ENCODE measurements around the gene USE1.

The USE1 gene

DNA sequence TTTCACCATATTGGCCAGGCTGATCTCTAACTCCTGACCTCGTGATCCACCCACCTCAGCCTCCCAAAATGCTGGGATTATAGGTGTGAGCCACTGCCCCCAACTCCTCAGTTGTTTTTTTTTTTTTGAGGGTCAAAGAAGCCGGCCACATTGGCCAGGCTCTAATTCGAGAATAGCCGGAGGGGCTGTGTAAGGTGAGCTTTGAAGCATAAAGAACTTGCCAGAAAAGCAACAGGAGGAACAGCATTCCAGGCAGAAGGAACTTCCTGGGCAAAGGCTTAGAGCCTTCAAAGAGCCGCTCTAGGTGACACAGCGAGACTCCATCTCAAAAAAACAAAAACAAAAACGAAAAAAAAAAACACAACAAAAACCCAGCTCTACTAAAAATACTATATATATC lies 50.9 kb downstream of the USE1 start:
- Histone ChIP-seq H3K9ac (peak overlapping the region in 8 of 11 experiments; percentile 35 to 62 (median 54); a peak in 13 of 22 replicates), H3K36me3 (peaks cover 12 to 26% (median 23%) of the 10 kb centered on the region in 11 experiments), H3K4me1 (peaks cover 34 to 48% (median 41%) of the 10 kb centered on the region in 10 experiments), H3K27ac (peak overlapping the region in 10 of 11 experiments; percentile 25 to 80 (median 66); a peak in 20 of 22 replicates), H3K9me3 (replicated peaks in 1 of 11) (no peaks in the 10 kb centered on the region), H3K4me3 (peak overlapping the region in 2 of 10 experiments; percentile 40 to 41; a peak in 2 of 20 replicates), H3K27me3 (no peaks in the 10 kb centered on the region), H4K20me1 (no peaks in the 10 kb centered on the region), H3K4me2 (peak overlapping the region; percentile 38 to 71 (median 58))
- TF ChIP-seq Cebpa-rat (IDR thresholded peaks at IDR 0.05), result no peak

DNA sequence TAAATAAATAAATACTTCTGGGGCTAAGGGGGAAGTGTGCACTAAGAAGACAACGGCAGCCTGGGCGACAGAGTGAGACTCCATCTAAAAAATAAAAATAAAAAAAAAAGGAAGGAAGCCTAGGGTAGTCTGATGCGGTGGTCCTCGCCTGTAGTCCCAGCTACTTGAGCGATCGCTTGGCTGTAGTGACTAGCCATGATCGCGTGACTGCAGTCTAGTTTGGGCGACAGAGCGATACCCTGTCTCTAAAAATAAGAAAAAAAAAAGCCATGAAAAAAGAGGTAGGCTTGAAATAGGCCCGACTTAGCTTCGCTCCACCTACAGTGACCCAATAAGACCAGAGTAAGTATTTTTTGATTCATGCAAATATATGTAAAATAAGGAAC lies 51.4 kb downstream of the USE1 start:
- peaks cover 34 to 49% (median 43%) of the 10 kb centered on the region in 10 experiments for H3K4me1 ChIP-seq
- no peaks in the 10 kb centered on the region for H4K20me1 ChIP-seq
- peak overlapping the region; percentile 38 to 71 (median 58) for H3K4me2 ChIP-seq
- H3K27ac ChIP-seq, result peak overlapping the region; percentile 24 to 80 (median 64); a peak in 20 of 22 replicates
- peak overlapping the region in 8 of 11 experiments; percentile 35 to 62 (median 54); a peak in 14 of 22 replicates for H3K9ac ChIP-seq
- H3K9me3 ChIP-seq (replicated peaks in 1 of 11), result no peaks in the 10 kb centered on the region
- H3K4me3 ChIP-seq, result peak overlapping the region in 8 of 10 experiments; percentile 24 to 47 (median 39); a peak in 13 of 20 replicates
- H3K36me3 ChIP-seq, result peaks cover 17 to 32% (median 29%) of the 10 kb centered on the region in 11 experiments
- TF ChIP-seq Cebpa-rat (IDR thresholded peaks at IDR 0.05), result no peak
- H3K27me3 ChIP-seq, result no peaks in the 10 kb centered on the region

DNA sequence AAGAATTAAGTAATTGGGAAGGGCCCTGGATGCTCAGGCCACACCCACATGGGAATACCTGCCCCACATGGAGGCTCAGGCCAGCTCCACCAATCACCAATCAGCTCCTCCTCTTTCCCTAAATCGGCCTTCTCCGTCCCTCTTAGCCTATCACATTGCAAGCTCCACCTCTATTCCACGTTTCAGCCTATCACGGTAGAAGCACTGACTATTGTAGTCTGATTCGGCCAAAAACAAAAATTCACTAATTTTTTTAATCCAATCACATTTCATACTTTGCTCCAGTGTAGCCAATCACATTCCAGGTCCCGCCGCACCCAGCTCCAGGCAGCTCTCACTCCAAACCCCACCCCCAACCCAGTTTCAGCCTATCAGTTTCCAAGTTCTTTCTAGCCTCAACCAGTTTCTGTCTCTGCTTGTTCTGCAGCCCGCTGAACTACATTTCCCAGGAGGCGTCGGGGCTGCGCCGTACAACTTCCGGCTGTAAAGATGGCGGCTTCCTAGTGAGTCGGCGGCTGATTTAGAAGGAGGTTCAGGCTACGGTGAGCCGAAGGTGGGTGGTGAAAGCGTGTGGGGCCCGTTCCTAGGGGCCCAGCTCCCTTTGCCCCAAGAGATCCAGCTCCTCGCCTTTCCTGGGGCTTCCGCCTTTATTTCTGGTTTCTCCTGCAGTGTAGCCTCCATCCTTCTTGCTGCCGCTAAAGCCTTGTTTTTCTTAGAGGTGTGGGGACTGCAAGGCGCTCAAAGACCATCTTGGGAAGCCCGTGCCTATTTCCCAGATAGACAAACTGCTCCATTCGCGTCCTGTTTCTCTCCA lies 52.0 kb downstream of the USE1 start, which contains the start of gene BABAM1:
TSS of gene BABAM1 (plus strand) at position 469 of the 814 bp plus-strand sequence. CDS start 1,364 bp downstream, outside the sequence.
- Histone ChIP-seq H3K27ac (peak within 1 kb of the TSS; percentile 46 to 91 (median 85)), H3K27me3 (no peaks in the 10 kb centered on the region), H3K9ac (peak within 1 kb of the TSS; percentile 83 to 93 (median 88)), H4K20me1 (no peaks in the 10 kb centered on the region), H3K36me3 (peaks cover 23 to 38% (median 35%) of the 10 kb centered on the region in 11 experiments), H3K4me1 (peaks cover 34 to 55% (median 46%) of the 10 kb centered on the region in 10 experiments), H3K9me3 (replicated peaks in 1 of 11) (no peaks in the 10 kb centered on the region), H3K4me3 (peak within 1 kb of the TSS; percentile 75 to 96 (median 90)), H3K4me2 (peak within 1 kb of the TSS; percentile 89 to 100 (median 97))
- TF ChIP-seq Cebpa-rat (IDR thresholded peaks at IDR 0.05), result no peak

DNA sequence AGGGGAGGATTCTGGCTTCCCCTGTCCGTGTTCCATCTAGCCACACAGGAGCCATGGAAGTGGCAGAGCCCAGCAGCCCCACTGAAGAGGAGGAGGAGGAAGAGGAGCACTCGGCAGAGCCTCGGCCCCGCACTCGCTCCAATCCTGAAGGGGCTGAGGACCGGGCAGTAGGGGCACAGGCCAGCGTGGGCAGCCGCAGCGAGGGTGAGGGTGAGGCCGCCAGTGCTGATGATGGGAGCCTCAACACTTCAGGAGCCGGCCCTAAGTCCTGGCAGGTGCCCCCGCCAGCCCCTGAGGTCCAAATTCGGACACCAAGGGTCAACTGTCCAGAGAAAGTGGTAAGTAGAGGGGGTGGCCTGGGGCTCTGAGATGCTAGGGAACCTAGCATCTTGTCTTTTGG lies 53.6 kb downstream of the USE1 start:
- no peaks in the 10 kb centered on the region for H3K27me3 ChIP-seq
- H3K36me3 ChIP-seq, result peaks cover 32 to 53% (median 48%) of the 10 kb centered on the region in 11 experiments
- H3K4me2 ChIP-seq, result peak overlapping the region; percentile 89 to 100 (median 97)
- H3K9me3 ChIP-seq (replicated peaks in 1 of 11), result no peaks in the 10 kb centered on the region
- H3K4me3 ChIP-seq, result peak overlapping the region in 7 of 10 experiments; percentile 75 to 94 (median 91); a peak in 9 of 20 replicates
- no peaks in the 10 kb centered on the region for H4K20me1 ChIP-seq
- peak overlapping the region in 10 of 11 experiments; percentile 83 to 93 (median 88); a peak in 17 of 22 replicates for H3K9ac ChIP-seq
- peak overlapping the region in 10 of 11 experiments; percentile 75 to 91 (median 85); a peak in 20 of 22 replicates for H3K27ac ChIP-seq
- peaks cover 34 to 54% (median 48%) of the 10 kb centered on the region in 10 experiments for H3K4me1 ChIP-seq
- TF ChIP-seq Cebpa-rat (IDR thresholded peaks at IDR 0.05), result no peak
